Activated CD4-positive, alpha-beta T cell treated with anti-CD3 and anti-CD28 coated beads, Interleukin-2, amount 10 ng/mL, durations not matched to agents 7 days and 5 days (primary cell): Measurements from ENCODE around the gene CORO7. TPM values are rescaled to one million over a fixed set of nuclear protein-coding genes. Genes with fewer than 3 reads are reported as not detected.

ENCODE experiments used
- CTCF ChIA-PET: fragments of 350-600 bp; sonication (Branson Sonifier 250); formaldehyde crosslinking; loops from one replicate; lab custom pipeline; 2021; ENCODE audit warnings: antibody characterized with exemption; lab: Charles Lee
- POLR2A ChIA-PET: fragments of 350-600 bp; sonication (Branson Sonifier 250); formaldehyde crosslinking; loops from one replicate; lab custom pipeline; 2021; ENCODE audit warnings: antibody characterized with exemption; lab: Charles Lee
- DNase-seq: peaks from one replicate; pipeline ENCODE4 v3.0.0-alpha.2; 2020
- H3K27ac Mint-ChIP-seq: one replicate; pipeline ENCODE4 v1.8.0; 2021; ENCODE audit warnings: mild to moderate bottlenecking, moderate library complexity, mixed read lengths
- H3K27me3 Mint-ChIP-seq: one replicate; pipeline ENCODE4 v1.8.0; 2021; ENCODE audit warnings: mixed read lengths
- H3K36me3 Mint-ChIP-seq: one replicate; pipeline ENCODE4 v1.8.0; 2021; ENCODE audit warnings: low read depth, mixed read lengths
- H3K4me1 Mint-ChIP-seq: one replicate; pipeline ENCODE4 v1.8.0; 2021; ENCODE audit warnings: mixed read lengths
- H3K4me3 Mint-ChIP-seq: one replicate; pipeline ENCODE4 v1.8.0; 2021; ENCODE audit warnings: mild to moderate bottlenecking, moderate library complexity, mixed read lengths
- H3K9me3 Mint-ChIP-seq: one replicate; pipeline ENCODE4 v1.8.0; 2021; ENCODE audit warnings: mixed read lengths
- total RNA-seq, 2 experiments: library from RNA; stranded (reverse); gene quantifications; one replicate each; pipeline ENCODE4 v1.2.3, GENCODE V29; 2021

The CORO7 gene
- total RNA-seq, 2 experiments from 2014 or later, result 196 to 211 TPM

DNA sequence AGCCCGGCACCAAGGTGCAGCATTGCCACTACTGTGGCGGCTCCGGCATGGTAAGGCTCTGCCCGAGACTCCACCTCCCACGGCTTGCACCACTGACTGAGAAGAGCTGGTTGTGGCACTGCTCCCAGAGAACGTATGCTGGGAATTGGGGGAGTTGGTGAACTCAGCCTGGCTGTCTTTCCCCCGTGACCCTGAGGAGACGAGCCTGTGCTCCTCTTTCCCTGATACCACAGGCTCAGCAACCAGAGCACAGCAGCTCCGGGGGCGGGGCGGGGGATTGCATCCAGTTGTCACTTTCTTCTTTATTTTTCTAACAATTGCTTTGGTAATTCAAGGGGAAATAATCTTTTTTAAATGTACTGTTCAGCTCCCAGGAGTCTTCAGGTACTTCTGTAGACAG lies 26.0 kb upstream of the CORO7 start:
- POLR2A ChIA-PET, result no interaction called here
- Mint-ChIP-seq H3K9me3 (no peaks in the 10 kb centered on the region), H3K36me3 (peaks cover 59% of the 10 kb centered on the region), H3K27ac (no peak overlapping the region), H3K27me3 (no peaks in the 10 kb centered on the region), H3K4me1 (peaks cover 9% of the 10 kb centered on the region), H3K4me3 (no peak overlapping the region)
- CTCF ChIA-PET, result no interaction called here
- no peak for DNase-seq

DNA sequence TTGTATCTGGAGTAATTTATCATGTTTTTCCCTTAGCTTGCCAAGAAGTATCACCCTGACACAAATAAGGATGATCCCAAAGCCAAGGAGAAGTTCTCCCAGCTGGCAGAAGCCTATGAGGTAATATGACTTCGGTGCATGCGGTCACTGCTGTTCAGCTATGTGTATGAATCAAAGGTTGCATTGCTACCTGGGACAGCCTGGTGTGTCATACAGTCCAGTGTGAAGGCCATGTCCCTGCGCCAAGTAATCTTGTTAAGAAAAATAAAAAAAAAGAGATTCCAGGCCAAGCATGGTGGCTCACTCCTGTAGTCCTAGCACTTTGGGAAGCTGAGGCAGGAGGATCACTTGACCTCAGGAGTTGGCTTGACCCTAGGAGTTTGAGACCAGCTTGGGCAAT lies 21.0 kb upstream of the CORO7 start:
- ChIA-PET CTCF (no interaction called here), POLR2A (no interaction called here)
- H3K4me3 Mint-ChIP-seq, result no peak overlapping the region
- H3K9me3 Mint-ChIP-seq, result no peaks in the 10 kb centered on the region
- DNase-seq, result no peak
- peaks cover 47% of the 10 kb centered on the region for H3K36me3 Mint-ChIP-seq
- no peaks in the 10 kb centered on the region for H3K27me3 Mint-ChIP-seq
- peaks cover 19% of the 10 kb centered on the region for H3K4me1 Mint-ChIP-seq
- H3K27ac Mint-ChIP-seq, result no peak overlapping the region

DNA sequence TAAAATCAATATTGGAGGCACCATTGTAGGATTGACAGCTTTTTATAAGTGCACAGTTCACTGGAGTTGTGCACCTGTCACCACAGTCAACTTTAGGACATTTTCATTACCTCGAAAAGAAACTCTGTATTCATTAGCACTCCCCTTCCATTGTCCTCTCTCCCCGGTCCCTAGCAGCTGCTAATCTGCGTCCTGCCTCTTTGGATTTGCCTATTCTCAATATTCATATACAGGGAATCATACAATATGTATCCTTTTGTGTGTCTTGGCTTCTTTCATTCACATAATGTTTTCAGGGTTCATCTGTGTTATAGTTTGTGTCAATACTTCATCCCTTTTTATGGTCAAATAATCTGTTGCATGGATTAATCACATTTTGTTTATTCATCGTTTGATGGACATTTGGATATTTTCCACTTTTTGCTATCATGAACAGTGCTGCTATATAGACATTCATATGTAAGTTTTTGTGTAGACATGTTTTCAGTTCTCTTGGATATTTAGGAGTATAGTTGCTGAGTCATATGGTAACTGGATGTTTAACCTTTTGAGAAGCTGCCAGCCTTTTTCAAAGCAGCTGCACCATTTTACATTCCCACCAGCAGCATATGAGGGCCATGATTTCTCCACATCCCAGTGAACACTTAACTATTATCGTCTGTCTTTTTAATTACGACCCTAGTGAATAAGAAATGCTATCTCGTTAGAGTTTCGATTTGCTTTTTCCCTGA lies 19.1 kb upstream of the CORO7 start:
- no peak for DNase-seq
- Mint-ChIP-seq H3K36me3 (peaks cover 39% of the 10 kb centered on the region), H3K4me1 (peaks cover 19% of the 10 kb centered on the region), H3K27ac (peak overlapping the region; percentile 25), H3K4me3 (no peak overlapping the region), H3K9me3 (no peaks in the 10 kb centered on the region), H3K27me3 (no peaks in the 10 kb centered on the region)
- POLR2A ChIA-PET, result no interaction called here
- CTCF ChIA-PET, result interaction anchor here (1.5 kb wide), 1 partner anchor 41 kb away, joined by 3 read pairs; the partner anchor contains the start of gene HMOX2

DNA sequence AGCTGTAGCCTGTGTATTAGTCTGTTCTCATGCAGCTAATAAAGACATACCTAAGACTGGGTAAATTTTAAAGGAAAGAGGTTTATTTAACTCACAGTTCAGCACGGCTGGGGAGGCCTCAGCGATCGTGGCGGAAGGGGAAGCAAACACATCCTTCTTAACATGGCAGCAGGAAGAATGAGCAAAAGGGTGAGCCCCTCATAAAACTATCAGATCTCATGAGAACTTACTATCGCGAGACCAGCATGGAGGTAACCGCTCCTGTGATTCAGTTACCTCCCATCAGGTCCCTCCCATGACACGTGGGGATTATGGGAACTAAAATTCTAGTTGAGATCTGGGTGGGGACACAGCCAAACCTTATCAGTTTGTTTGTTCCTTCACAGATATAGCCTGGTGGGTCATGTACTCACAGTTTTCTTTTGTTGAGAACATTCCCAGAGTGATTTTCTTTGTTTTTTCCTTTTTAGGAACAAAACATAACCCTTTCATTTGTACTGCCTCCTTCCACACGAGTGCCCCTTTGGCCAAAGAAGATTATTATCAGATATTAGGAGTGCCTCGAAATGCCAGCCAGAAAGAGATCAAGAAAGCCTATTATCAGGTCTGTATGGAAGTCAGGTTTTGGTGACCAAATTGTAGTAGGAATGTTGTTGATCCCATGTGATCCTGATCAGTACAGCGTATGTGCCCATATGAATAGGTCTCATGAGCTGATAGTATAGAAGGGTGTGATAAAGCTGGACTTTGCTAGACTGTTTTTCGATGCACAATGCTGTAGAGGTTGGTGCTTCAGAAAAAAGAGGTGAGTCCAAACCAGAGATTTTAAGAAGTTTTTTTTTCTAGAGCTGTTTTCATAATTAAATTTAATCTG lies 17.8 kb upstream of the CORO7 start:
- peaks cover 33% of the 10 kb centered on the region for H3K36me3 Mint-ChIP-seq
- peak overlapping the region; percentile 10 for H3K27ac Mint-ChIP-seq
- no peak overlapping the region for H3K4me3 Mint-ChIP-seq
- no peaks in the 10 kb centered on the region for H3K27me3 Mint-ChIP-seq
- no peak for DNase-seq
- ChIA-PET POLR2A (no interaction called here), CTCF (no interaction called here)
- H3K9me3 Mint-ChIP-seq, result no peaks in the 10 kb centered on the region
- H3K4me1 Mint-ChIP-seq, result peaks cover 18% of the 10 kb centered on the region

DNA sequence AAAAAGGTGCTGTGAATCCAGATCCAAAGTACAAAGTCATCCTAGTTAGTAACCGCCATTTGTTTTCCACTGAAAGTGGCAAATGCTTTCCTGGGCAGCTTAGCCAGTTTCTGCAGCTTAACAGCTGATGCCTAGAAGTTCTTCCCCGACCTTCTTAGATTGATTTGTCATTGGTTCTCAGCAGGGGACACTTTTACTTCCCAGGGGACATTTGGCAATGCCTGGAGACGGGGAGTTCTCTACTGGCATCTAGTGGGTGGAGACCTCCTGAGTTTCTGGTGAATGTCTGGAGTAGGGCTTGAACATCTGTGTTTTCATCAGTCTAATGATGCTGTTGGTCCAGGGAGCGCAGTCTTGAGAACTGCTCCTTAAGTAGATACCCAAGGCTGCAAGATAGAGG lies 16.8 kb upstream of the CORO7 start:
- Mint-ChIP-seq H3K36me3 (peaks cover 32% of the 10 kb centered on the region), H3K27ac (peak overlapping the region; percentile 21), H3K4me3 (no peak overlapping the region), H3K4me1 (peaks cover 19% of the 10 kb centered on the region), H3K27me3 (no peaks in the 10 kb centered on the region), H3K9me3 (no peaks in the 10 kb centered on the region)
- DNase-seq, result no peak
- CTCF ChIA-PET, result no interaction called here
- POLR2A ChIA-PET, result no interaction called here

DNA sequence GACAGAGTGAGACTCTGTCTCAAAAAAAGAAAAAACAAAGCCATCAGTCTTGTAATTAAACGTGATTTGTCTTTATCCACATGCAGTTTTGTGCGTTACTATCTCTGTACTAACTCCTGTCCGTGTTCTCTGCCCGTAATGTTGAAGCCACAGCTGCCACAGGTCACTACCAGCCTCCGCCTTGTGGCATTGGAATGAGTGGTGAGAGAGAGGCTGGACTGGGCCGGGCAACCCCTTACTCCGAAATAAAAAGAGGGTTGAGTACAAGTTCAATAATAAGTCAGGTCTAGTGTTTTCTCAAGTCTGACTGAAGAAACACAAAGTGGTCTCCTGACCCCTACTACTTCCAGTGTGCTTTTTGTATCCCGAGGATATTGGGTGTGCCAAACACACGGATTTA lies 14.6 kb upstream of the CORO7 start:
- H3K36me3 Mint-ChIP-seq, result peaks cover 28% of the 10 kb centered on the region
- no peaks in the 10 kb centered on the region for H3K9me3 Mint-ChIP-seq
- POLR2A ChIA-PET, result no interaction called here
- no peak overlapping the region for H3K27ac Mint-ChIP-seq
- H3K27me3 Mint-ChIP-seq, result no peaks in the 10 kb centered on the region
- H3K4me3 Mint-ChIP-seq, result no peak overlapping the region
- no peak for DNase-seq
- CTCF ChIA-PET, result no interaction called here
- H3K4me1 Mint-ChIP-seq, result peaks cover 36% of the 10 kb centered on the region

DNA sequence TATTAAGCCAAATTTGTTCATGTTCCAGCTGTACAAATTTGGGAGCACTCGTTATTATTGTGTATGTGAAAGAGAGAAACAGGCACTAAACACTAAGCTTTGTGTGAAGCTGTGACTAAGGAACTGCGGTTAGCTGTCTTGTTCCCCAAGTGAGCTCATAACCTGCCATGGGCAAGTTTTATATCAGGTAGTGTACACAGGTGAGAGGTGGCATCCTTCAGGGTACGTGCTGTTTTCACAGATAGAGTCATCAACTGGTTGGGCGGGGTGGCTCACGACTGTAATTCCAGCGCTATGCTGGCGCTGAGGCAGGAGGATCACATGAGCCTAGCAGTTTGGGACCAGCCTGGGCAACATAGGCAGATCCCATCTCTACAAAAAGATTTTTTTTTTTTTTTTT lies 12.1 kb upstream of the CORO7 start:
- POLR2A ChIA-PET, result no interaction called here
- peaks cover 36% of the 10 kb centered on the region for H3K4me1 Mint-ChIP-seq
- DNase-seq, result no peak
- no peak overlapping the region for H3K27ac Mint-ChIP-seq
- H3K27me3 Mint-ChIP-seq, result no peaks in the 10 kb centered on the region
- no peaks in the 10 kb centered on the region for H3K9me3 Mint-ChIP-seq
- CTCF ChIA-PET, result interaction anchor here (0.7 to 1.2 kb wide), 3 partner anchors 11 to 26 kb away, joined by 3 read pairs; no protein-coding TSS in a partner anchor
- H3K4me3 Mint-ChIP-seq, result no peak overlapping the region
- H3K36me3 Mint-ChIP-seq, result peaks cover 18% of the 10 kb centered on the region

DNA sequence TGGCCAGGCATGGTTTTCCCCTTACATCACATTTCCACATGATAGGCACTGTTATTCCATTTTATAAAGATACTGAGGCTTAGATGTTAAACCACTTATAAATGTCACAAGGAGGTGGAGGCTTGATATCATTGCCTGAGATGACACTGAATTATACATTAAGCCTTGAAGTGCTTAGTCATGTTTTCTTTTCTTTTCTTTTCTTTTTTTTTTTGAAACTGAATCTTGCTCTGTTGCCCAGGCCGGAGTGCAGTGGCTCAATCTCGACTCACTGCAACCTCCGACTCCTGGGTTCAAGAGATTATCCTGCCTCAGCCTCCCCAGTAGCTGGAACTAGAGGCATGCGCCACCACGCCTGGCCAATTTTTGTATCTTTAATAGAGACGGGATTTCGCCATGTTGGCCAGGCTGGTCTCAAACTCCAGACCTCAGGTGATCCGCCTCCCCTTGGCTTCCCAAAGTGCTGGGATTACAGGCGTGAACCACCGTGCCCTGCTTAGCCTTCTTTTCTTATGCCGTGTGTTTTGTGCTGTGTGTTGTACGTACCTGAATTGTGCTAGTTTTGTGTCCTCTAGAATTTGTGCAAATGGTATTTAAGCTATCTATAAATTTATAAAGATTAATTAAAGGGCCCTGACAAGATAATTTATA lies 10.5 kb upstream of the CORO7 start:
- Mint-ChIP-seq H3K4me3 (peak overlapping the region; percentile 99), H3K27ac (peak overlapping the region; percentile 99), H3K27me3 (no peaks in the 10 kb centered on the region), H3K4me1 (peaks cover 32% of the 10 kb centered on the region), H3K9me3 (no peaks in the 10 kb centered on the region), H3K36me3 (peaks cover 17% of the 10 kb centered on the region)
- ChIA-PET CTCF (interaction anchor here (0.7 to 1.0 kb wide), 3 partner anchors 24 to 121 kb away, joined by 3 to 4 read pairs (median 4); no protein-coding TSS in a partner anchor), POLR2A (no interaction called here)
- no peak for DNase-seq

DNA sequence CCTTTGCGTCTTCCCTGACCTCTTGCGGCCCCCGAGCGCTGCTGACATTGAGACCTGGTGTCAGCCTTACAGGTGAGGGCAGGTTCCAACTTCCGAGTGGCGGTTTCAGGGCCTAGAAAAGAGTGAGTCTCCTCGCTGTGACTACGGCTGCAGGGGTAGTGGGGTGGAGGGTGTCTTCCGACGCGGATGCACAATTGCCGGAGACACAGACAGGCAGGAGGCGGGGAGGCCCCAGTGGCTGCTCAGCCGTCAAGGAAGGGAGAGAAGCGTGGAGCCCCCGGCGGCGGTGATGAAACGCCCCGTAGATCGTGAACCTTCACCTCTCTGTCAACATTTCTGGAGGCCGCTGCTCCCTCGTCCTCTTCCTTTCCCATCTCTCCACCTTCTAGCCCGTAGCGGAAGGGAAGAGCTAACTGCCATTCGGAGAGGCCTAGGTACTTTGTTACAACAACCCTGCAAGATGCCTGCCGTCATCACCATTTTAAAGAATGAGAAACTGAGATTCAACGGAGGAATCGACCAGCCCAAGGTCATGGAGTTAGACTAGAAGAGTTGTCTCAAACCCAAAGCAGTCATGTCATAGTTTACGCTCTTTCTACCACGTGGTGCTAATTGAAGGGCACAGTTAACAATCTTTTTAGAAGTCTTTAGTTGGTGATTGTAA lies 9.8 kb upstream of the CORO7 start:
- Mint-ChIP-seq H3K27ac (peak overlapping the region; percentile 99), H3K4me3 (peak overlapping the region; percentile 99), H3K4me1 (peaks cover 31% of the 10 kb centered on the region), H3K9me3 (no peaks in the 10 kb centered on the region), H3K27me3 (no peaks in the 10 kb centered on the region), H3K36me3 (peaks cover 12% of the 10 kb centered on the region)
- ChIA-PET POLR2A (no interaction called here), CTCF (no interaction called here)
- DNase-seq, result no peak

DNA sequence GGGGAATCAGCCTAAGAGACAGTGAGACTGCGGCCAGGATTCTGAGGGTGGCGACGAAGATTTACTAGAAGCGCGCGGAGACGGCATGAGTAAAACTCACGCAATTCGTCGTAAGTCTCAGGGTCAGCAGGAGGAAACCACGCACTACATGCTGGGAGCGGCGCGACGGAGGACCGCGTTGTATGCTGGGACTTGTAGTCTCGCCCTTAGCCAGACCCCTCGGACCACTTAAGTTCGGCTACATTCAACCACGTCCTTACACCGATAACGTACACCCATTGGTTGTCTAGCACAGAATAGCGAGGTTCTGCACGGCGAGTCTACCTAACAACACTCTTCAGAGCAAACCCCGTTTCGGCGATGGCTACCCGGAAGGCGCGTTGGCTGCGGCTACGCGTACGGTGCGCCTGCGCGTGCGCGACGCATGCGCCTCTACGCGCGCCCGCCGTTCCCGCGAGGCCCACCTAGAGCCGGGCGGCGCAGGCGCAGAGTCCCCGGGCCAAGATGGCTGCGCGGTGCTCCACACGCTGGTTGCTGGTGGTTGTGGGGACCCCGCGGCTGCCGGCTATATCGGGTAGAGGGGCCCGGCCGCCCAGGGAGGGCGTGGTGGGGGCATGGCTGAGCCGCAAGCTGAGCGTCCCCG lies 9.1 kb upstream of the CORO7 start, which contains the start of gene DNAJA3:
DNAJA3 (plus strand) TSS at position 491 of the 643 bp plus-strand sequence; CDS start at position 505, 14 bp downstream.
- Mint-ChIP-seq H3K4me1 (peaks cover 31% of the 10 kb centered on the region), H3K4me3 (peak within 1 kb of the TSS; percentile 99), H3K27ac (peak within 1 kb of the TSS; percentile 99), H3K27me3 (no peaks in the 10 kb centered on the region), H3K36me3 (peaks cover 12% of the 10 kb centered on the region), H3K9me3 (no peaks in the 10 kb centered on the region)
- POLR2A ChIA-PET, result interaction anchor here (0.6 kb wide), 1 partner anchor 40 kb away, joined by 3 read pairs; no protein-coding TSS in a partner anchor
- CTCF ChIA-PET, result interaction anchor here (1.0 kb wide), 1 partner anchor 10 kb away, joined by 4 read pairs; the partner anchor contains the start of gene CORO7
- DNase-seq, result peak; percentile 91

DNA sequence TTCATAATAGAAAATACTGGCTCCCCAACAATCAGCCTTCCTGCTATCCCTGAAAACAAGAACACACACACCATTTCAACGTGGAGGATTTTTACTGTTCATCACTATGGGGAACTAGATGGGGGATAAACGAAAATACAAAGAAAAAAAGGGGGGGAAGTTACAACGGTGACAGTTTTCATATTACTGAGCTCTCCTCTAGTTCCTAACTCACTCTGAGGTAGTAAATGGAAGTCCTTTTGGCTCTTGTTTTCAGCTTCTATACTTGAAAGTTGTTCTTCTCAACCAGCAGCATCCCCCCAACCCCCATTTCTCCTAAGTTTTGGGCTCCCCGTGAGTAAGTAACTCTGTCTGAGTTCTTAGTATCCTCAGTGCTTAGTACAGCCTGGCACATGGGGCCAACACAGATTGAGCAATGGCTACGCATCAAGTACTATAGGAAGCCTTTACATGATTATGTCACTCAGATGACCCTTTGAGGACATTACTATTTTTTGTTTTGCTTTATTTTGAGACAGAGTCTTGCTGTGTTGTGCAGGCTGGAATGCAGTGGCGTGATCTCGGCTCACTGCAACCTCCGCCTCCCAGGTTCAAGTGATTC lies 4.2 kb upstream of the CORO7 start:
- DNase-seq, result no peak
- Mint-ChIP-seq H3K27ac (no peak overlapping the region), H3K9me3 (no peaks in the 10 kb centered on the region), H3K36me3 (no peaks in the 10 kb centered on the region), H3K4me3 (no peak overlapping the region), H3K4me1 (peaks cover 10% of the 10 kb centered on the region), H3K27me3 (peaks cover 3% of the 10 kb centered on the region)
- ChIA-PET CTCF (interaction anchor here (4.9 kb wide), 1 partner anchor 18 kb away, joined by 24 read pairs; no protein-coding TSS in a partner anchor), POLR2A (no interaction called here)
